Measurements from ENCODE around the gene ZNF77.

- TF ChIP-seq CTCF (conservative IDR thresholded peaks at IDR 0.05; ENCODE audit: low read length) (no peak), EZH2phosphoT487 (IDR thresholded peaks at IDR 0.05; ENCODE audit: borderline replicate concordance, low read depth, low read length) (no peak)
Observed at GRCh38 chr19:2888731-2889224, 56.0 kb downstream of the ZNF77 start.
